AG04449 (cell line): ENCODE measurements around the gene IER5L.

ENCODE experiments used
- CTCF ChIA-PET: fragments of 350-600 bp; formaldehyde crosslinking; extraction: SDS; loops from one replicate; lab custom pipeline; 2021; ENCODE audit warnings: antibody characterized with exemption; lab: Yijun Ruan, JAX
- POLR2A ChIA-PET: fragments of 400-600, 350-600 bp; formaldehyde crosslinking; extraction: SDS; loops from one replicate; lab custom pipeline; 2020; ENCODE audit warnings: antibody characterized with exemption, inconsistent platforms; lab: Yijun Ruan, JAX
- DNase-seq: peaks from one replicate; pipeline ENCODE4 v3.0.0-alpha.2; 2010; ENCODE audit warnings: low read depth, low spot score
- H3K4me3 ChIP-seq: 2 replicates; pipeline ENCODE4 v1.5.1; 2011; ENCODE audit warnings: low read depth, mild to moderate bottlenecking, control low read depth, low read length
- TF ChIP-seq, protein P1 (sequence below): IDR thresholded peaks from one replicate; pipeline ENCODE4 v1.5.1; 2011; ENCODE audit warnings: mild to moderate bottlenecking, moderate library complexity, low read length, control low read depth, inconsistent platforms; ENCODE audit not compliant: insufficient read depth; ENCODE audit errors: missing control alignments

The IER5L gene

DNA sequence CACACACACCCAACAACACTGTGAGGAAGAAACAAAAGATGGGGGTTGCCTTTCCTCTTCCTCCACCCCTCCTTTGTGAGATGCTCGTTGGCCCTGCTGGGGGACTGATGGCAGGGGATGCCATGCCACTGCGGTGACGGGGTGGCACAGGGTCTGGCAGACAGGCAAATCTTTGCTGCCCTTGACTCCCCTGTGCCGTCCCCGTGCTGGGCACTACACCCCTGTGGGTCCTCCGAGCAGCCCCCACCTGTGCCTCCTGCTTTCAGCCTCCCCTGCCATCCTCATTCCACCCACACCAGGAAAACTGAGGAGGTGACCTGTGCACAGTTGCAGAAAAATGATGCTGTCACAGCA lies 40.2 kb upstream of the IER5L start:
- TF ChIP-seq, protein P1, sequence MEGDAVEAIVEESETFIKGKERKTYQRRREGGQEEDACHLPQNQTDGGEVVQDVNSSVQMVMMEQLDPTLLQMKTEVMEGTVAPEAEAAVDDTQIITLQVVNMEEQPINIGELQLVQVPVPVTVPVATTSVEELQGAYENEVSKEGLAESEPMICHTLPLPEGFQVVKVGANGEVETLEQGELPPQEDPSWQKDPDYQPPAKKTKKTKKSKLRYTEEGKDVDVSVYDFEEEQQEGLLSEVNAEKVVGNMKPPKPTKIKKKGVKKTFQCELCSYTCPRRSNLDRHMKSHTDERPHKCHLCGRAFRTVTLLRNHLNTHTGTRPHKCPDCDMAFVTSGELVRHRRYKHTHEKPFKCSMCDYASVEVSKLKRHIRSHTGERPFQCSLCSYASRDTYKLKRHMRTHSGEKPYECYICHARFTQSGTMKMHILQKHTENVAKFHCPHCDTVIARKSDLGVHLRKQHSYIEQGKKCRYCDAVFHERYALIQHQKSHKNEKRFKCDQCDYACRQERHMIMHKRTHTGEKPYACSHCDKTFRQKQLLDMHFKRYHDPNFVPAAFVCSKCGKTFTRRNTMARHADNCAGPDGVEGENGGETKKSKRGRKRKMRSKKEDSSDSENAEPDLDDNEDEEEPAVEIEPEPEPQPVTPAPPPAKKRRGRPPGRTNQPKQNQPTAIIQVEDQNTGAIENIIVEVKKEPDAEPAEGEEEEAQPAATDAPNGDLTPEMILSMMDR, result no peak
- ChIA-PET POLR2A (no interaction called here), CTCF (no interaction called here)
- no peak overlapping the region for H3K4me3 ChIP-seq
- DNase-seq, result no peak

DNA sequence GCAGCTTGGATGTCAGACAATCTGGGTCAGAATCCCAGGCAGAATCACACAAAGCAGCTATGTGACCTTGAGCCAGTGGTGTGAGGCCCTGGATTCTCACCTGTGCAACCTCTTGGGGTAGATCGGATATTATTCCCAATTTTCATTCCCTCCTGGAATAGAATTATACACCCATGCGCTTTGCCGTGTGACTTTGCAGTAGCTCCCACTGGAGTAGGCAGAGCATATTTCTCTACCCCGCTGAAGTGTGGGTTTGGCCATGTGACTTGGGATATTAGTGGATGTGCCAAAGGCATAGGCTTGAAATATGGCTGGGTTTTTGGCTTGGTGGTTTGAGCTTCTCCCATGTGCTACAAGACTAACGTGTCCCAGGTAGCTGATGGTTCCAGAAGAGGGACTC lies 35.5 kb upstream of the IER5L start:
- CTCF ChIA-PET, result interaction anchor here (1.2 kb wide), 1 partner anchor 15 kb away, joined by 3 read pairs; no protein-coding TSS in a partner anchor
- POLR2A ChIA-PET, result interaction anchor here (0.7 kb wide), 1 partner anchor 35 kb away, joined by 3 read pairs; the partner anchor contains the start of gene IER5L
- no peak for DNase-seq
- TF ChIP-seq, protein P1, result no peak
- H3K4me3 ChIP-seq, result no peak overlapping the region

GRCh38 chr9:129211686-129212085 lies 33.6 kb upstream of the IER5L start:
- TF ChIP-seq, protein P1, result no peak
- ChIA-PET CTCF (no interaction called here), POLR2A (no interaction called here)
- no peak for DNase-seq
- H3K4me3 ChIP-seq, result no peak overlapping the region

DNA sequence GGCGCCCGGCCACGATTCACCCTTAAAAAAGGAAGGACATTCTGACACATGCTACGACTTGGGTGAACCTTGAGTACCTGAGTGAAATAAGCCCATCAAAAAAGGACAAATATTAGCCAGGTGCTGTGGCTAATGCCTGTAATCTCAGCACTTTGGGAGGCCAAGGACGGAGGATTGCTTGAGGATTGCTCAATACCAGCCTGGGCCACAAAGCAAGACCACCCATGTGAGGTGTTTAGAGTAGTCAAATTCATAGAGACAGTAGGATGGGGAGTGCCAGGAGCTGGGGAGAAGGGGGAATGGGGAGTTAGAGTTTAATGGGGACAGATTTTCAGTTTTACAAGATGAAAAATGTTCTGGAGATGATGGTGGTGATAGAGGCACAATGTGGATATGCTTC lies 32.1 kb upstream of the IER5L start:
- ChIA-PET POLR2A (no interaction called here), CTCF (no interaction called here)
- no peak for DNase-seq
- TF ChIP-seq, protein P1, result no peak
- H3K4me3 ChIP-seq, result no peak overlapping the region

- DNase-seq, result no peak
- TF ChIP-seq, protein P1, result no peak
- no peak overlapping the region for H3K4me3 ChIP-seq
Observed at GRCh38 chr9:129209580-129209979, 31.5 kb upstream of the IER5L start.

GRCh38 chr9:129209109-129209508 lies 31.0 kb upstream of the IER5L start:
- ChIA-PET POLR2A (no interaction called here), CTCF (no interaction called here)
- H3K4me3 ChIP-seq, result no peak overlapping the region
- DNase-seq, result no peak
- TF ChIP-seq, protein P1, result no peak

More at GRCh38 chr9:129209580-129209979, 31.5 kb upstream of the IER5L start:
- CTCF ChIA-PET, result no interaction called here
- POLR2A ChIA-PET, result no interaction called here
